Fibroblast of skin of right quadriceps (primary cell): ENCODE results near the gene EML4.

ENCODE experiments used
- DNase-seq: peaks from one replicate; pipeline ENCODE4 v3.0.0-alpha.2; 2013

Gene EML4

DNA sequence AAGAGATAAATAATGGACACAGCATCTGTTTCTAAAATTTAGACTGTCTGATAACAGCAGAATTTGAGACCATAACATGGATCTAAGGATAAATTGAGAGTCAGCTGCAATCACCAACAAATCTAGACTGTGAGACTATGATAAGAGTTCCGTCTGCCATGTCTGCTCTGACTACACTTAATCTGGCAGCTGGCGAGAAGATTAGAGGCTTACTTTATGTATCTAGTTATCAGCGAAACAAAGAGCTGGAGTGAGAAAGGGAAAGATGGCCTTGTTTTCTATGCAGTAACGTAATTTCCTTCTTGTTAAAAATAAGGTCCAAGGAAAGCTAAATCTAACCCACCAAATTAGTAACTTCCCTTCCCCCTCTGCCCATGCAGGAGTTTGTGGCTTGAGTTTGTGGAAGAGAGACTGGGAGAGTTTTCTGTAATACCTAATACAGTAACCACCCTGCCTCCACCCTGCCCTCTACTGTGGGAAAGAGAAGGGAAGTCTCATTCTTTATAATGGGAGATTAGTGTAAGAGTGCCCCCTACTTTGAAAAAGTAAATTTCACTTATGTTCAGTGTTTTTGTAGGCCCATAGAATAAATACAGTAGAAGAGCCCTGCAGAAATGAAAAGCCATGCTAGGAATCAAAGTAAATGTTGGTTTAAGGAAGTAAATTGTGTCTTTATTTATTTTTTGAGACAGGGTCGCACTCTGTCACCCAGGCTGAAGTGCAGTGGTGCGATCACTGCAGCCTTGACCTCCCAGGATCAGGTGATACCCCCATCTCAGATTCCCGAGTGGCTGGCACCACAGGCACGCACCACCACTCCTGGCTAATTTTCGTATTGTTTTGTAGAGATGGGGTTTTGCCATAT is 27.5 kb downstream of the EML4 start:
- peak; percentile 67 for DNase-seq

GRCh38 chr2:42197792-42198191 is 28.6 kb downstream of the EML4 start:
- no peak for DNase-seq

DNA sequence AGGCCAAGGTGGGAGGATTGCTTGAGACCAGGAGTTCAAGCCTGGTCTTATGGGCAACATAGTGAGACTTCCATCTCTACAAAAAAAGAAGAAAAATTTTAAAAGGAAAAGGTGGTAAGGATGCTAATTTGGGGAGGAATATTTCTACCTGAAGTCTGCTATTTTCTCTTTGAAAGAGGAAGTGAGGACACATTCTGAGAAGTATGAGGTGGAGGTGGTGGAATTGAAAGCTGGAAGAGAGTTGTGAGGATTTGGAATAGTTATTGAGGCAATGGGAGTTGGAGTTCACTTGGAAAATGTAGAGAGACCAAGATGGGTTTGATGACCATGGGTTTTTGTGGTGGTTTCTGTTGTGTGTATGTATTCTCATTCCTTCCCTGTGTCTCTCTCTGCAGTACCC is 29.3 kb downstream of the EML4 start:
- no peak for DNase-seq

DNA sequence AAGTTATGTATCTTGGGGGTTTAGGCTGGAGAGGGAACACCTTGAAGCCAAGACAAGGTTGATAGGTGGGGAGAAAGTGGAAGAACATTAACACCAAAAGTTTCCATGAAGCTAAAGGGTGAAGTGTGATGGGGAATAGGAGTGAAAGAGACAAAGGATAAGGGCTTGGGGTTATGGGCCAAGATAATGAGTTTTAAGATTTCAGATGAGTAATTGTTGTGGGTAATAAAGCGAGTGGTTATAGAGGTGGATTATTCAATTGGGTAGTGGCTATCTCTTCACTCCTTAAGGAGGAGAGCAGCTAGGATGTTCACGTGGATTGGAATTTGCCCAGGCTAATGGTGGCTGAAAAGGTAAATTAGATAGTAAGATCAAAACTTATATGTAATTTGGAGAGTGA is 29.8 kb downstream of the EML4 start:
- no peak for DNase-seq

DNA sequence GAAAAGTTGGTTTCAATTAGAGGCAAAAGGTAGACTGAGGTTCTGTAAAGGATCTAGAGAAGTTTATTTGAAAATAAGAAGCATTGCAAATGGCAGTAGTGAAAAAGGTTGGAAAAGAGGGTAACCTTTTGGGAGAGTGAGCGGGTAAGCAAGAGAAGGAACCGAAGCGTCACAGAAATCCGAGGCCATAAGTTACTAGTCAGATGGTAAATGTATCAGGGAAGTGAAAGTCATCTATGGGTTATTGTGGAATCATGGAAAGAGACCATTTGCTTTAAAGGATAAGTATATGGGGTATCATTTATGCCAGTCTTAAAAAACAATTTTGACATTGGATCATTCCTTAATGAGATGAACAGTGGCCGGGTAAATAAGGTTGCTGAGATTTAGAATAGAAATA is 30.5 kb downstream of the EML4 start:
- DNase-seq = no peak

GRCh38 chr2:42200926-42201855 is 32.0 kb downstream of the EML4 start:
- no peak for DNase-seq

GRCh38 chr2:42202634-42203008 is 33.5 kb downstream of the EML4 start:
- DNase-seq = no peak

- no peak for DNase-seq
Measured at GRCh38 chr2:42203792-42204191, 34.6 kb downstream of the EML4 start.

DNA sequence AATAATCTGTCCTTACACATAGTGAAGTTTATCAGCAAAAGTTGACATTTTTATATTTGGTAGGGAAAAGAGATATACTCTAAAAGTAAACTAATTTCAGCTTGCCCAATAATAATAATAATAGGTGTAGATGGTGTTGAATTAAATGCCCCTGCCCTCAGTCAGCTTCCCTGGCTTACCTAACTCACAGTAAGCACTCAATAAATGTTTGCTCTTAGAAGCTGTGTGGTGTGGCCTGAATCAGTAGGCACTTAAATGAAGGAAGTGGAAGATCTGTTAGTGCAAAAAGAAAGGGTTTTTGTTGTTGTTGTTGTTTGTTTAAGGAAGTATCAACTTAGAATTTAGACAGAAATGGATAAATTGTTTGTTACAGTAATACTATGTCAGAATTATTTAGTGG is 36.2 kb downstream of the EML4 start:
- no peak for DNase-seq

DNA sequence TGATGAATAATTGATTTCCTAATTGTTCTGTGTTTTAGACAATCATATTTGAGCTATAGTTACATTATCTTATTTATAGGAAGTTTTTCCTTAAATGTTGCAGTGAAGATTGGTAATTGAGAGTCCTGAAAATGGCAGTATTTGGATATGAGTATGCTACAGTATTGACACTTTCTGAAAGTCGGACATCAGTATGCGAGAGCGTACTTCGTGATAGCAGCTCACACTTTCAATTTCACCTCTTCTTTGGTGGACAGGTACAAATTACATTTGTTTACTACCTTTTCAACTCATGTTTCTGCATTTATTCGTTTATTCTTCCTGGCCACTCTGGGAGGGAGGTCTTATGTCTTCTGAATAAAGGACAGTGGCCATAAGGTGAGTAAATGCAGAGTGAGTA is 38.7 kb downstream of the EML4 start:
- no peak for DNase-seq

DNA sequence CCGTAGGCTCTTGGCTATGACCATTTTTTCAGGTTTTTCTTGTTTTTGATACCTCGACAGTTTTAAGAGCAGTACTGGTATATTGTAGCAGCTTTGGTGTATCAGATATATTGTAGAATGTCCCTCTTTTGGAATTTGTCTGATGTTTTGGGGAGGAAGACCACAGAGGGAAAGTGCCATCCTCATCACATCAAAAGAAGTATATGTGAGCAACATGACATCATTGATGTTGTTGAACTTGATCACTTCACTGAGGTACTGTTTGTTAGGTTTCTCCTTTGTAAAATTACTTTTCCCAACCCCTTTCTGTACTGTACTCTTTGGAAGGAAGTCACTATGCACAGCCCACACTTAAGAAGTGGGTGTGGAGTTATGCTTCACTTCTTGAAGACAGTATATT is 41.0 kb downstream of the EML4 start:
- DNase-seq = no peak

GRCh38 chr2:42211291-42211690 is 42.1 kb downstream of the EML4 start:
- no peak for DNase-seq

- DNase-seq = peak; percentile 35
Measured at GRCh38 chr2:42214669-42215068, 45.5 kb downstream of the EML4 start.

DNA sequence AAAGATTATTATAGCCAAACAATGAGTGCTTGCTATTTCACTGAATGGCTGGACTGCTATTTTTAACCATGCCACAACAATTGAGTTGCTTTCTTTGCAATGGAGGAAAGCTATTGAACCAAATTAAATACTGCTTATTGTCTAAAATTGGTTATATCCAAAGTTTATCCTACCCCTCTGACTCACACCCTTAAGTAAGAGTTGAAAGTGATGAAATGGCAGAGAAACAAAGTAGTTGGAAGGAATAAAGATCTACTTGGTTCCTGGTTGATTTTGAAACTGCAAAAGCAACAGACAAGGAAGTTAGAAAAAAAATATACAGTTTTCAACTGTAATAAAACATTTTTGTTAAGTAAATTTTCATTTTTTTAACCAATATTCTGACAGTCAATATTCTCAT is 47.5 kb downstream of the EML4 start:
- DNase-seq = peak; percentile 64

DNA sequence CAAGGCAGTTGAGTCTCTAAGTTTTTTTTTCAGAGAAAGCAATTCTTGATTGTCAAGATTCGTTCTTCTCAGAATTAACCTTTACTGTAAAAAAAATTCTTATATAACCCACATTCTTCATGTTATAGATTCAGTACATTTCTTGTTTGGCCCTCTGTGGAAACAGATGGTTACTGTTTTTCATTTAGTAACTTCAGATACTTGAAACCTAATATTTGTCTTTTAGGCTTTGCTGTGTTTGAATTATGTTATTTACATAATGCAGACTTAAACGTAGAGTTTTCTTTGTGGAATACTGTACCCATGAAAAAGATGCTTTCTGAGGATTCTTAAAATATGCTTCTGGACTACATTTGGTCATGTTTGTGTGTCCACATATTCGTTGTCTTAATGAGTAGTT is 48.2 kb downstream of the EML4 start:
- DNase-seq = no peak

DNA sequence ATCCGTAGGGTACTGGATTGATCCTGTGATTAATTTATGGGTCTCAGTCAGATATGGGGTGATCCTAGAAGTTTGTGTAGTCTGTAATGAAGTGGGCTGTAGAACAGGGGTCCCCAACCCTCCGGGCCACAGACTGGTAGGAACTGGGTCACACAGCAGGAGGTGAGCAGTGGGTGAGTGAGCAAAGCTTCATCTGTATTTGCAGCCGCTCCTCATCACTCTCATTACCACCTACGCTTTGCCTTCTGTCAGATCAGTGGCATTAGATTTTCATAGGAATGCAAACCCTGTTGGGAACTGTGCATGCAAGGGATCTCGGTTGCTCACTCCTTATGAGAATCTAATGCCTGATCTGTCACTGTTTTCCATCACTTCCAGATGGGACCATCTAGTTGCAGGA is 48.8 kb downstream of the EML4 start:
- DNase-seq = no peak

DNA sequence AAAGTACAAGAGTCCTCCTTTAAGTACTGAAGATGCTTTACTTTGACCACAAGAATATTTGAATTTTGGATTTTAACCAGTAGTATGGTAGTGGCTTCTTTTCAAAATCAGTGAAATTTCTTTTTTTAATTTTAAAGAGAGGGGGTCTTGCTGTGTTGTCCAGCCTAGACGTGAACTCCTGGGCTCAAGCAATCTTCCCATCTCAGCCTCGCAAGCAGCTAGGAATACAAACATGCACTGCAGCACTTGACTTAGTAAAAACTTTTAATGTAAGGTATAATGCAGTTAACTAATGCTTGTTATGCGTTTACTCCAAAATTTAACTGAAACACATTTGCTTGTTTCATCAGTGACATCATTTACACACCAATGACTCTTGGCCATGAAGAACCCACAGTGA is 49.6 kb downstream of the EML4 start:
- no peak for DNase-seq

DNA sequence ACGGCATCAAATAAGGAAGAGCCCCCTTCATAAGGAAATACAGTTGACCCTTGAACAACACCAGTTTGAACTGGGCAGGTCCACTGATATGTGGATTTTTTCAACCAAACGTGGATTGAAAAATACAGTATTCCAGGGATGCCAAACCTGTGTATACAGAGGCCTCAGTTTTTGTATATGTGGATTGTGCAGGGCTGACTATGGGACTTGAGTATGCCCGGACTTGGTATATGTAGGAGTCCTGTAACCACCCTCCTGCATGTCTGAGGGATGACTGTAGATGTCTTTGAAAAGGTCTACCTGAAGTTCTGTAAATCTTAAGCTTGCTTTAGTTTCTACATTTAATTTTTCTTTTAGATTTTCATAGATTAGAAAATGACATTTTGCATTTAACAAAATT is 50.0 kb downstream of the EML4 start:
- DNase-seq = no peak

DNA sequence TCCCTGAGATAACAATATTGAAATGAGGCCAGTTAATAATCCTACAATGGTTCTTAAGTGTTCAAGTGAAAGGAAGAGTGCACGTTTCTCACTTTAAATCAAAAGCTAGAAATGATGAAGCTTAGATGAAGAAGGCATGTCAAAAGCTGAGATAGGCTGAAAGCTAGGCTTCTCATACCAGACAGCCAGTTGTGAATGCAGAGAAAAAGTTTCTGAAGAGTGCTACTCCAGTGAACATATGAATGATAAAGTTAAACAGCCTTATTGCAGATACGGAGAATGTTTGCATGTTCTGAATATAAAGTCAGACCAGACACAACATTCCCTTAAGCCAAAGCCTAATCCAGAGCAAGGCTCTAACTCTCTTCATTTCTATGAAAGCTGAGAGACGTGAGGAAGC is 51.4 kb downstream of the EML4 start:
- no peak for DNase-seq

GRCh38 chr2:42223067-42223854 is 54.1 kb downstream of the EML4 start:
- DNase-seq = no peak

- peak; percentile 45 for DNase-seq
Measured at GRCh38 chr2:42223855-42224268, 54.7 kb downstream of the EML4 start.

- no peak for DNase-seq
Measured at GRCh38 chr2:42224422-42225067, 55.4 kb downstream of the EML4 start.

DNA sequence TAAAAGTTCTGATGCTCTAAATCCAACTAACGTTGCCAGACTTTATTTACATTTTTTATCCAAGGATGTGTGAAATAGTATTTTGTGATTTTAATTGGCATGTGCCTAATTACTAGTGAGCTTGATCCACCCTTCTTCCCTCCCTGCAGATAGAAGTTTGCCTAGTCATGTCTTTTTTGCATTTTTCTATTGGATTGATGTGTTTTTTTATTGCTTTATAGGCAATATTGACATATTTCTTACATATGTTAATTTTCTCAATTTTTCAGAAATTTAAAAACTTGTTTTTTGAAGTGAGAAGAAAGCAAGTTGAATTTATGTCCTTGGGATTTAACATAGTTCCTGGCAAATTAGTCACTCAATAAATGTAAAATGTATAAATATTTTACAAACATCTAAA is 56.4 kb downstream of the EML4 start:
- no peak for DNase-seq
